Stimulated activated CD4-positive, alpha-beta T cell treated with anti-CD3 and anti-CD28 coated beads, Interleukin-12 subunit alpha, Interleukin-12 subunit beta, amount 100 ng/mL, for 4 hours (primary cell): ENCODE data around the gene NIM1K.
A peak's percentile ranks its signal among the peaks of the same experiment; 100 is the strongest.
"Not testable (repeated sequence)": the region's sequence is repeated elsewhere in the genome, so short reads cannot be mapped to it uniquely, and the experiment has no call there.

Source experiments
- DNase-seq: peaks from one replicate; pipeline ENCODE4 v3.0.0-alpha.2; 2020

The NIM1K gene

DNA sequence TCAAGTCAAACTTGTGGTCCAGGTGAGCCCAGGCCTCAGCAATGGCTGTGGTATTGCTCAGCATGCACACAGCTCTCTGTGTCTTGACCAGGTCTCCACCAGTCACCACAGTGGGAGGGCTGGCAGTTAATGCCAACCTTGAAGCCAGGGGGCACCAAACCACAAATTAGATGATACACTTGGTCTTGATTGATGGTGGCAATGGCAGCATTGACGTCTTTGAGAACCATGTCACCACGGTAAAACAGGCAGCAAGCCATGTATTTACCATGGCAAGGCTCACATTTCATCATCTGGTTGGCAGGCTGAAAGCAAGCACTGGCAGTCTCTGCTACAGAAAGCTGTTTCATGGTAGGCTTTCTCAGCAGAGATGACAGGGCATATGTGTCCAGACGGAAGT is 40.0 kb downstream of the NIM1K start:
- DNase-seq, result peak; percentile 8

- no peak for DNase-seq
Measured at GRCh38 chr5:43232943-43233833, 41.2 kb downstream of the NIM1K start.

DNA sequence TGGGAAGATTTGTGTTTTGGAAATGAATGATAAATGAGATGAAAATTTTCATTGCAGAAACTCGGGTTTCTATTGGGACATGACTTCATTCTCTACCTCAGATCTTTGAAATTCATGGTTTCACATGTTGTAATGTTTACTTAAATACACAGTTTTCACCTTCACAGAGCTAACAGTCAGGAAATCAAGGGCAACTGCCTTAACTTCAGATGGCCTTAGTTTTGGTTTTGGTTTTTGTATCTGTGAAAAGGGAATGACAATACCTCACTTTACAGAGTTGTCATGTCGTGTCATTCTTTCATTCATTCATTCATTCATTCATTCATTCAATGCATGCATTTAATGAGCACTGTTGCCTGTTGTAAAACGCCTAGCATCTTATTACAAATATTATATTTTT is 41.9 kb downstream of the NIM1K start:
- no peak for DNase-seq

DNA sequence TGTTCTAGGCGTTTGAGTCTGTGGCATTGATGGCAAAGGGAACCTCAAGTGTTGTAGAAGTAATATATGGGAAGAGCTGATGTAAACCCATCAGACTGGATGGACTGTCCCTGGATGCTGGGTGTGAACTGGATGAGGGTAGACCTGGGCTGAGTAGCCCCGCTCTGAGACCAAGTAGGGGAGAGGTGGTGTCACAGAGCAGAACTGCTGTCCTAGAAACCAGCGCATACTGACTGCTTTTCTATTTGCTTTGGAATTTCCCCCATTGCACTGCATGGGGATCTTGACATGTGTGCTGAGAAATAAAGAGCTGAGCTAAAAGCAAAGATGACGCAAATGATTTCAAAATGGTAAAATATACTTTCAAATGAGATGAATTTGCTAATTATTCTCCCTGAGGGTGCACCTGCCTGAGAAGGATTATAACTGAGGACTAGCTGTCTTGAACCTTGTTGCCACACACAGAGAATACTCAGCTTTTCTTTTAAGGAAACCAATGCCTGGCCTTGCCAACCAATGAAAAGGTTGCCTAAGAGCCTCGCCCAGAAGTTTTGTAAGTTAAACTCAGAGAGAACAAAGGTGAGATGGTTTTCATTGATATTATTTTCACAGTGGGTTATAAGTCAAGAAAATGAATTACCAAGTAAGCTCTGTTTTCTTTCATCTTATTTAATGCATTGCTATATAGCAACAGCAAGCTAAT is 44.8 kb downstream of the NIM1K start:
- DNase-seq, result no peak

GRCh38 chr5:43242196-43242595 is 50.2 kb downstream of the NIM1K start:
- no peak for DNase-seq

GRCh38 chr5:43243270-43243669 is 51.2 kb downstream of the NIM1K start:
- DNase-seq, result no peak

DNA sequence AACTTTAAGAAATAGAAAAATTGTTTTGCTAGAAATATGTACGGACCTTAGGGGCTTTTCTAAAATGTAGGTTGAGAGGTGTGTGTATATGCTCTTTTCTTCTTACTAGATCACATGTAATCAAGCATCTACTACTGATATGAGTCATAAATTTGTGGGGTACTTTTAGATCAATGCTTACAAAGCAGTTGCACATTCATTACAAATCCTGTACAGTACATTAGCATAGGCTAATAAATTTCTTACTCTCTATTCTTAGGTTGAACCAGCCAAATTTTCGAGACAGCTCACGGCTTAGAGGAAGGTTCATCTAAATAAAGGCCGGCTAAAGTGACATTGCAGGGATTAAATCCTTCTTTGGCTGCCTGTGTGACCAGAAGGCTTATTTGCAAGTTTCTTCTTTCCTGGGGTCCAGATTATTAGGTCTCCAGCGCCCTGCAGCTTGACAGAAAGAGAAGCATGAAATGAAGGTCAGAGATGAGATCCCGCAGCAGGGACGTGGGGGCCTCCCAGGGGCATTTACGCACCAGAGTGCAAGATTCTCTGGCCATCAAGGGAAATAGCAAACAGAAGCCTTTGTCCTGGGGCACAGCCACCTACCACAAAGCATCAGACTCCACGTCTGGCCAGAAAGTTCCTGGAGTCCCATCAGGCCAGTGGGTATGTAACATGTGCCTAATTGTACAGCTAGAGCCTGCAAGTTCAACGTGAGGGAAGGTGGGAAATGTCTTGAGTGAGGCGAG is 53.0 kb downstream of the NIM1K start:
- no peak for DNase-seq

DNA sequence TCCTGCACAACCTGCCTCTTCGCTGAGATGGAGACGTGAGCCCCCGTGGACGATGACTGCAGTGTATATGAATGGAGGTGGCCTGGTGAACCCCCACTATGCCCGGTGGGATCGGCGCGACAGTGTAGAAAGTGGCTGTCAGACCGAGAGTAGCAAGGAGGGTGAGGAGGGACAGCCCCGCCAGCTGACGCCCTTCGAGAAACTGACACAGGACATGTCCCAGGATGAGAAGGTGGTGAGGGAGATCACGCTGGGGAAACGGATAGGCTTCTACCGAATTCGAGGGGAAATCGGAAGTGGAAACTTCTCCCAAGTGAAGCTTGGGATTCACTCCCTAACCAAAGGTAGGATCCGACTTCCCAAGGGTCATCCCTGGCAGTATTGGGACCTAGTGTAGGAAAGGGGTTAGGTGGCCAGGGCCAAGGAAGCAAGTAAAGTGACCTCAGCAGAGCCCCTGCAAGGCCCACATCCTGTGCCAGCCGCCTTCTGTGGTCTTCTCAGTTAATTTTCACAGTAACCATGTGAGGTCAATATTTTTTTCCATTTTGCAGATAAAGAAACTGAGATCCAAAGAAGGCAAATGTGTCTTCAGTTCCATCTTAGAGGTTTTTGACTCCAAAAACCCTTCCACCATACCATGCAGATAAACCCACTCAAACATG is 53.8 kb downstream of the NIM1K start:
- no peak for DNase-seq

DNA sequence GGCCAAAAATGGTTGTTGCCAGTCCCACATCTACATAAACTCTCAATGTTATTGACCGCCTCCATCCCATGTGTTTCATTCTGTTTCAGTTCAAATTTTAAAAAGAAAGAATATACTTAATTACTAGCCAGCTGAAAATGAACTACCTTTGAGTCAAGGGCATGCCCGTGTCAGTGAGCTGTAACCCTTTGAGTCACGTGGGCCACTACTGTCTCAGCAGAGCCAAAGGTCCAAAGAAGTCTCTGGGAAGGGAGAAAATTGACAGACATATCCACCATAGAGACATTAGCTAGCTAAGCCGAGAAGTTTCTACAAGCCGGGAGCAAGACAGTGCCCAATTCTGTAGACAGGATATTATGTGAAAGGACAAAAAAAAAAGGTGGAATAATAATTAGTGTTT is 59.7 kb downstream of the NIM1K start:
- DNase-seq, result no peak

DNA sequence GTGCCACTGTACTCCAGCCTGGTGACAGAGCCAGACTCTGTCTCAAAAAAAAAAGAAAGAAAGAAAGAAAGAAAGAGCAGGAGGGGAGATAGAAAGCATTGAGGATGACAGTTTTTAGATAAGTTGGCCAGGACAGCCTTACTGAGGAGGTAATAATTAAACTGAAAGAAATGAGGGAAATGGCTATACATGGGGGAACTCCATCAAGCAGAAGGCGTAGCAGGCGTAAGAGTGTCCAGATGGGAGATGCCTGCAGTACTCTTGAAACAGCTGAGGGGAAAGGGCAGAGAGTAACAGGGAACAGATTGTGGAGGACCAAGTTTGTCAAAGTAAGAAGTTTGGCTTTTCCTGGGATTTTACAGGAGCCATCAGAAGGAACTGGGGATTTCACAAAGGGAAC is 63.7 kb downstream of the NIM1K start:
- DNase-seq, result no peak

DNA sequence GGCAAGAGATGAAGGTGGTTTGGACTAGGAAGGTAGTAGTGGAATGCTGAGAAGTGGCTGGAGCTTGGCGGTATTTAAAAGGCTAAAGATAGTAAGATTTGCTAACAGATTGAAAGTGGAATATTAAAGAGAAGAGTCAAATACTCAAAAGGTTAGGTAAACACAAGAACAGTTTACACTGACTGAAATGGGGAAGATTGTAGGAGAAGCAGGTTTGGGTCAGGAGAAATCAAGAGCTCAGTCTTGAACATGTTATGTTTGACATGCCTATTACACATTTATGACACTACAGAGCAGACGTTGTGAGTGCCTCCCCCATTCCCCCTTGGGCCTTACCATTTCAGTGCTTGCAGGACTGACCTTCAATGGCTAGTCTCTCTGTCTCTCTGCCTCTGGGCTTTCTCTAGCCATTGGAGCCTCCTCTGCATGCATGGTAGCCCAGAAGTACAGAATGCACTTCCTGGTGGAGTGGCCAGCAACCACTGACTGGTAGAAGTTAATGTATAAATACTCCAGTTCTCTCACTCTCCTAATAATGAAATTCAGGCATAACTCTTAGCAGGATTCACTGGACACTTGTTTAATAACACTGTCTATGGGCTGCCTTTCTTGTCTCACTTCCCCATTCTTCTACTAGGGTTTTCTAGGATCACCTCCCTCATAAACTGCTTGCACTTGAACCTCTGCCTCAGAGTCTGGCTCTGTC is 64.4 kb downstream of the NIM1K start:
- no peak for DNase-seq

- no peak for DNase-seq
Measured at GRCh38 chr5:43258116-43258515, 66.1 kb downstream of the NIM1K start.

GRCh38 chr5:43262269-43262668 is 70.2 kb downstream of the NIM1K start:
- not testable (repeated sequence) for DNase-seq

- DNase-seq, result no peak
Measured at GRCh38 chr5:43268188-43268820, 76.3 kb downstream of the NIM1K start.

- no peak for DNase-seq
Measured at GRCh38 chr5:43270645-43271044, 78.6 kb downstream of the NIM1K start.

GRCh38 chr5:43273552-43273951 is 81.5 kb downstream of the NIM1K start:
- DNase-seq, result no peak

- DNase-seq, result no peak
Measured at GRCh38 chr5:43274435-43275114, 82.5 kb downstream of the NIM1K start.

- no peak for DNase-seq
Measured at GRCh38 chr5:43275391-43275790, 83.4 kb downstream of the NIM1K start.

- no peak for DNase-seq
Measured at GRCh38 chr5:43279548-43280274, 87.7 kb downstream of the NIM1K start.

GRCh38 chr5:43281840-43282658 is 90.0 kb downstream of the NIM1K start:
- DNase-seq, result no peak
